Measurements from ENCODE around the gene PVR.

Gene PVR

DNA sequence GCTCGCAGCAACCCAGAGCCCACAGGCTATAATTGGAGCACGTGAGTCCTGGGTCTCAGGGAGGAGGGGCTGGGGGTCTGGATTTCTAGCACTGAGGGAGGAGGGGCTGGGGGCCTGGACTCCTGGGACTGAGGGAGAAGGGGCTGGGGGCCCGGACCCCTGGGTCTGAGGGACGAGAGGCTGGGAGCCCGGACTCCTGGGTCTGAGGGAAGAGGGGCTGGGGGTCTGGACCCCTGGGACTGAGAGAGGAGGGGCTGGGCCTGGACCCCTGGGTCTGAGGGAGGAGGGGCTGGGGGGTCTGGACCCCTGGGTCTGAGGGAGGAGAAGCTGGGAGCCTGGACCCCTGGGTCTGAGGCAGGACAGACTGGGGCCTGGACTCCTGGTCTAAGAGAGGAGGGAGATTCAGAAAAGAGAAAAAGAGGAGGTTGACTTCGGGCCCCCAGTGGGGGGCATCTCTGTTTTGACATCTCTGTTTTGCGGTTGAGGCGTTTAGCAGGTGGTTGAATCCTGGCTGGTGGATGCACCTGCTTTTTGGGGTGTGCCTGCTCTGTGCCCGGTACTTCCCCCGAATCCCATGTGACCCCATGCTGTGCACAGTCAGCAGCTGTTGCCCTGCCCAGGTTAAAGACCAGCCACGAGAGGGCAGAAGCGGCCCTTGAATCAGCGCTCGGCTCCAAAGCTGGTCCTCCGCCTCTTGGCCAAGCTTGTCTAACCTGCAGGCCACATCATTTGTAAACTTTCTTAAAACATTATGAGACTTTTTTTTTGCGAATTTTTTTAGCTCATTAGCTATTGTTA, 10.5 kb downstream of the PVR start:
- TF ChIP-seq SPI1 (IDR thresholded peaks at IDR 0.05; ENCODE audit: borderline replicate concordance, low read depth) (no peak), CTCF (IDR thresholded peaks at IDR 0.05; ENCODE audit: insufficient read depth, low read length) (peak; percentile 74), GABPA (IDR thresholded peaks at IDR 0.05; ENCODE audit: low read depth) (no peak), POLR2AphosphoS5 (IDR thresholded peaks at IDR 0.05; ENCODE audit: low read depth) (no peak)
- TF ChIP-seq, protein P1, sequence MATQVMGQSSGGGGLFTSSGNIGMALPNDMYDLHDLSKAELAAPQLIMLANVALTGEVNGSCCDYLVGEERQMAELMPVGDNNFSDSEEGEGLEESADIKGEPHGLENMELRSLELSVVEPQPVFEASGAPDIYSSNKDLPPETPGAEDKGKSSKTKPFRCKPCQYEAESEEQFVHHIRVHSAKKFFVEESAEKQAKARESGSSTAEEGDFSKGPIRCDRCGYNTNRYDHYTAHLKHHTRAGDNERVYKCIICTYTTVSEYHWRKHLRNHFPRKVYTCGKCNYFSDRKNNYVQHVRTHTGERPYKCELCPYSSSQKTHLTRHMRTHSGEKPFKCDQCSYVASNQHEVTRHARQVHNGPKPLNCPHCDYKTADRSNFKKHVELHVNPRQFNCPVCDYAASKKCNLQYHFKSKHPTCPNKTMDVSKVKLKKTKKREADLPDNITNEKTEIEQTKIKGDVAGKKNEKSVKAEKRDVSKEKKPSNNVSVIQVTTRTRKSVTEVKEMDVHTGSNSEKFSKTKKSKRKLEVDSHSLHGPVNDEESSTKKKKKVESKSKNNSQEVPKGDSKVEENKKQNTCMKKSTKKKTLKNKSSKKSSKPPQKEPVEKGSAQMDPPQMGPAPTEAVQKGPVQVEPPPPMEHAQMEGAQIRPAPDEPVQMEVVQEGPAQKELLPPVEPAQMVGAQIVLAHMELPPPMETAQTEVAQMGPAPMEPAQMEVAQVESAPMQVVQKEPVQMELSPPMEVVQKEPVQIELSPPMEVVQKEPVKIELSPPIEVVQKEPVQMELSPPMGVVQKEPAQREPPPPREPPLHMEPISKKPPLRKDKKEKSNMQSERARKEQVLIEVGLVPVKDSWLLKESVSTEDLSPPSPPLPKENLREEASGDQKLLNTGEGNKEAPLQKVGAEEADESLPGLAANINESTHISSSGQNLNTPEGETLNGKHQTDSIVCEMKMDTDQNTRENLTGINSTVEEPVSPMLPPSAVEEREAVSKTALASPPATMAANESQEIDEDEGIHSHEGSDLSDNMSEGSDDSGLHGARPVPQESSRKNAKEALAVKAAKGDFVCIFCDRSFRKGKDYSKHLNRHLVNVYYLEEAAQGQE (IDR thresholded peaks at IDR 0.05; ENCODE audit: insufficient replicate concordance, low read depth) = no peak
- Histone ChIP-seq H3K4me3 (replicated peaks; ENCODE audit: insufficient read depth, low read length) (no peak overlapping the region), H3K27ac (replicated peaks) (no peak overlapping the region), H3K27me3 (ENCODE audit: insufficient read depth, poor library complexity, severe bottlenecking) (no peaks in the 10 kb centered on the region)
- DNase-seq (ENCODE audit: low read depth in 1 of 2, low spot score in 1 of 2) = peak; percentile 46 to 85

DNA sequence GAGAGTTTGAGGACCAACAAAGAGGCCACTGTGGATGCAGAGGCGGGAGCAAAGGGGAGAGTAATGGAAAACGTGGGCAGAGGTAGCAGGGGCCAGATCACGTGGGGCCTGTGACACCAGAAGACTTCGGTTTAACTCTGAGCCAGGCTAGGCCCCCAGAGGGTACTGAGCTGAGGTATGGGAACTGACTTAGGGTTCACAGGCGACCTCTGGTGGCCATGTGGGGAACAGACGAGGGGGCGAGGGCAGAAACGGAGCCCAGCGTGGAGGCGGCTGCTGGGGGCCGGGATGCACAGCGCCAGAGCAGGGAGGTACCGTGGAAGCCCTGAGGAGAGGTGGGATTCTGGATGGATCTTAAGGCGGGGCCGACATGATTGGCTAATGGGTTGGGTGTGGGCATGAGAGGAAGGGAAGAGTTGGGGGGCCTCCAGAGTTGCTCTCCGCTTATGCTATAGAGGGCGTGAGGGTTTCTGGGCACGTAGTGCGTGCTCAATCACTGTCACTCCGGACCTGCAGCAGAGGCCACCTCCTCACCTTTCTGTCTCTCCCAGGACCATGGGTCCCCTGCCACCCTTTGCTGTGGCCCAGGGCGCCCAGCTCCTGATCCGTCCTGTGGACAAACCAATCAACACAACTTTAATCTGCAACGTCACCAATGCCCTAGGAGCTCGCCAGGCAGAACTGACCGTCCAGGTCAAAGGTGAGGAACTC, 13.7 kb downstream of the PVR start:
- Histone ChIP-seq H3K27ac (replicated peaks) (no peak overlapping the region), H3K4me3 (replicated peaks; ENCODE audit: insufficient read depth, low read length) (no peak overlapping the region), H3K27me3 (ENCODE audit: insufficient read depth, poor library complexity, severe bottlenecking) (no peaks in the 10 kb centered on the region)
- DNase-seq (ENCODE audit: low read depth in 1 of 2, low spot score in 1 of 2) = peak; percentile 28 to 72
- TF ChIP-seq SPI1 (IDR thresholded peaks at IDR 0.05; ENCODE audit: borderline replicate concordance, low read depth) (no peak), GABPA (IDR thresholded peaks at IDR 0.05; ENCODE audit: low read depth) (no peak), POLR2AphosphoS5 (IDR thresholded peaks at IDR 0.05; ENCODE audit: low read depth) (peak; percentile 52; the same call in 1 of the 2 replicates), CTCF (IDR thresholded peaks at IDR 0.05; ENCODE audit: insufficient read depth, low read length) (peak; percentile 50)
- TF ChIP-seq, protein P1 (IDR thresholded peaks at IDR 0.05; ENCODE audit: insufficient replicate concordance, low read depth) = no peak

GRCh38 chr19:44658069-44658733, 14.5 kb downstream of the PVR start:
- DNase-seq (ENCODE audit: low read depth in 1 of 2, low spot score in 1 of 2) = no peak
- Histone ChIP-seq H3K27me3 (ENCODE audit: insufficient read depth, poor library complexity, severe bottlenecking) (no peaks in the 10 kb centered on the region), H3K4me3 (replicated peaks; ENCODE audit: insufficient read depth, low read length) (no peak overlapping the region), H3K27ac (replicated peaks) (no peak overlapping the region)
- TF ChIP-seq SPI1 (IDR thresholded peaks at IDR 0.05; ENCODE audit: borderline replicate concordance, low read depth) (no peak), POLR2AphosphoS5 (IDR thresholded peaks at IDR 0.05; ENCODE audit: low read depth) (no peak), GABPA (IDR thresholded peaks at IDR 0.05; ENCODE audit: low read depth) (no peak), CTCF (IDR thresholded peaks at IDR 0.05; ENCODE audit: insufficient read depth, low read length) (no peak)
- TF ChIP-seq, protein P1 (IDR thresholded peaks at IDR 0.05; ENCODE audit: insufficient replicate concordance, low read depth) = no peak
